Caco-2 (cell line): ENCODE data around the gene ARHGDIB. TPM values are rescaled to one million over a fixed set of nuclear protein-coding genes. Genes with fewer than 3 reads are reported as not detected.

Source experiments
- BruUV-seq: library from RNA; stranded (reverse); fragments of 400-500 nt; replicated peaks from 2 replicates; lab custom pipeline; 2021; lab: Mats Ljungman, UMichigan
- CTCF ChIA-PET: fragments of 300-600 bp; sonication (Branson Sonifier 250); formaldehyde crosslinking; loops from one replicate; lab custom pipeline; 2022; ENCODE audit warnings: antibody characterized with exemption; lab: Charles Lee
- POLR2A ChIA-PET: fragments of 300-600 bp; sonication (Branson Sonifier 250); formaldehyde crosslinking; loops from one replicate; lab custom pipeline; 2022; ENCODE audit warnings: antibody characterized with exemption; lab: Charles Lee
- DNase-seq, 2 experiments: peaks; one replicate each; pipeline versions ENCODE4 v3.0.0 to v3.0.0-alpha.2; 2020 to 2022
- H3K27me3 ChIP-seq: replicated peaks from 2 replicates; pipeline ENCODE4 v1.6.0; 2011; ENCODE audit warnings: low read length; ENCODE audit not compliant: control insufficient read depth, insufficient read depth
- H3K36me3 ChIP-seq: 2 replicates; pipeline ENCODE4 v1.5.1; 2011; ENCODE audit warnings: low read length; ENCODE audit not compliant: control insufficient read depth, insufficient read depth
- H3K4me1 ChIP-seq: fragments of 250-450 bp; sonication (Bioruptor Pico); 2 replicates; pipeline ENCODE4 v1.5.1; 2020; ENCODE audit warnings: mild to moderate bottlenecking
- H3K4me3 ChIP-seq: 2 replicates; pipeline ENCODE4 v1.5.1; 2011; ENCODE audit warnings: low read depth, mild to moderate bottlenecking, control low read depth, low read length
- H3K9me3 ChIP-seq: fragments of 250-450 bp; sonication (Bioruptor Pico); 2 replicates; pipeline ENCODE4 v1.5.1; 2020; ENCODE audit warnings: mild to moderate bottlenecking, moderate library complexity
- H3K27ac Mint-ChIP-seq: one replicate; pipeline ENCODE4 v1.8.0; 2022; ENCODE audit warnings: mixed read lengths; ENCODE audit not compliant: unreplicated experiment
- H3K27me3 Mint-ChIP-seq: one replicate; pipeline ENCODE4 v1.8.0; 2022; ENCODE audit warnings: mixed read lengths; ENCODE audit not compliant: insufficient read depth, unreplicated experiment
- H3K36me3 Mint-ChIP-seq: one replicate; pipeline ENCODE4 v1.8.0; 2022; ENCODE audit warnings: mild to moderate bottlenecking, mixed read lengths; ENCODE audit not compliant: insufficient read depth, unreplicated experiment
- H3K4me1 Mint-ChIP-seq: one replicate; pipeline ENCODE4 v1.8.0; 2022; ENCODE audit warnings: low read depth, mixed read lengths; ENCODE audit not compliant: unreplicated experiment
- H3K4me3 Mint-ChIP-seq: one replicate; pipeline ENCODE4 v1.8.0; 2022; ENCODE audit warnings: mild to moderate bottlenecking, moderate library complexity, mixed read lengths; ENCODE audit not compliant: unreplicated experiment
- H3K9me3 Mint-ChIP-seq: one replicate; pipeline ENCODE4 v1.8.0; 2022; ENCODE audit warnings: mixed read lengths; ENCODE audit not compliant: unreplicated experiment
- intact Hi-C: fragments of 100-400 bp; cut with micrococcal nuclease; formaldehyde crosslinking; loops from one replicate; pipeline ENCODE4 v1.10.0; 2022; ENCODE audit not compliant: unreplicated experiment
- total RNA-seq: library from RNA; stranded (reverse); gene quantifications from 2 replicates; pipeline ENCODE4 v1.2.3, GENCODE V29; 2022
- TF ChIP-seq, protein P1 (sequence below), 2 experiments: fragments of 200-600 bp in 1 of 2; IDR thresholded peaks; 1 replicate in 1 of 2; 2 replicates in 1 of 2; pipeline versions ENCODE4 v1.5.1 to v1.8.0; 2011 to 2022; ENCODE audit warnings: antibody characterized with exemption in 1 of 2, control low read depth in 1 of 2, inconsistent platforms in 1 of 2, low read depth in 1 of 2, low read length in 1 of 2, mild to moderate bottlenecking in 1 of 2, moderate library complexity in 1 of 2; ENCODE audit not compliant: insufficient read depth in 1 of 2, severe bottlenecking in 1 of 2, unreplicated experiment in 1 of 2

Gene ARHGDIB
- total RNA-seq, 1 experiment from 2014 or later = 15.9 TPM

DNA sequence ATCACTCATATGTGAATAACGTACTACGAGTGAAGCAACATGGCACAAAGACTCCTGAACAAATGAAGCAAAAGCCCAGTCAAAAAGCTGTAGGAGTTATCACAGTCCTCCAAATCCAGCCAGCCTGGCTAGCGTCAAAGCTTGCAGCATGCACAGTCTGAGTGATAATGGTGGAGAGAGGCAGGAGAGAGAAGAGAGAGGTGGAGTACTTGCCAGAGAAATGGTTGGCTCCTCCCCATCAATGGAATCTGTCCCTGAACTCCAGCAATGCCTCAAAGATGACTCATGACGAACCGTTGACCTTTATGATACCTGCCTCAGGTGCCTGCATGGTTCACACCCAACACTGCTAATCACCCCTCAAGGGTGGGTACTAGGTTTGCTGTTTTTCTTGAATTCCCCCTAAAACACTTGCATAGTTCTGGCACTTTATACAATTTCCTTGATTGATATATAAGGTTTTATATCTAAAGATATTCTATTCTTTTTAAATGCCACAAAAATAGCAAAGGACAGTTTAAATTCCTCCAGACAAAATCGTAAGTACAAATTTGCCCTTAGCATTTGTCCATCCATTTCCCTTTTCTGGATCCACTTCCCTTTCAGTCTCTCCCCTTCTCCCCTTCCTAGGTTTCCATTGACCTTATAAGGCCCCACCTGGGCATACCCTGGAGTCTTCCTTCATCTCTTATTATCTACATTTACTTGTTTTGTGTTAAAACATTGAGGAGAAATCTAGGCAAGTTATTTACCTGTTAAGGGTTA lies 10.2 kb downstream of the ARHGDIB start:
- peak overlapping the region; percentile 6 for H3K4me3 Mint-ChIP-seq
- POLR2A ChIA-PET = no interaction called here
- H3K4me1 Mint-ChIP-seq = peaks cover 41% of the 10 kb centered on the region
- Histone ChIP-seq H3K9me3 (no peaks in the 10 kb centered on the region), H3K4me3 (no peak overlapping the region), H3K36me3 (no peaks in the 10 kb centered on the region), H3K27me3 (no peaks in the 10 kb centered on the region), H3K4me1 (peaks cover 55% of the 10 kb centered on the region)
- H3K9me3 Mint-ChIP-seq = peaks cover 31% of the 10 kb centered on the region
- H3K27ac Mint-ChIP-seq = peak overlapping the region; percentile 55
- TF ChIP-seq, protein P1, sequence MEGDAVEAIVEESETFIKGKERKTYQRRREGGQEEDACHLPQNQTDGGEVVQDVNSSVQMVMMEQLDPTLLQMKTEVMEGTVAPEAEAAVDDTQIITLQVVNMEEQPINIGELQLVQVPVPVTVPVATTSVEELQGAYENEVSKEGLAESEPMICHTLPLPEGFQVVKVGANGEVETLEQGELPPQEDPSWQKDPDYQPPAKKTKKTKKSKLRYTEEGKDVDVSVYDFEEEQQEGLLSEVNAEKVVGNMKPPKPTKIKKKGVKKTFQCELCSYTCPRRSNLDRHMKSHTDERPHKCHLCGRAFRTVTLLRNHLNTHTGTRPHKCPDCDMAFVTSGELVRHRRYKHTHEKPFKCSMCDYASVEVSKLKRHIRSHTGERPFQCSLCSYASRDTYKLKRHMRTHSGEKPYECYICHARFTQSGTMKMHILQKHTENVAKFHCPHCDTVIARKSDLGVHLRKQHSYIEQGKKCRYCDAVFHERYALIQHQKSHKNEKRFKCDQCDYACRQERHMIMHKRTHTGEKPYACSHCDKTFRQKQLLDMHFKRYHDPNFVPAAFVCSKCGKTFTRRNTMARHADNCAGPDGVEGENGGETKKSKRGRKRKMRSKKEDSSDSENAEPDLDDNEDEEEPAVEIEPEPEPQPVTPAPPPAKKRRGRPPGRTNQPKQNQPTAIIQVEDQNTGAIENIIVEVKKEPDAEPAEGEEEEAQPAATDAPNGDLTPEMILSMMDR (IDR thresholded peaks at IDR 0.05; ENCODE audit: insufficient read depth in 1 of 2, low read depth in 1 of 2, low read length in 1 of 2, severe bottlenecking in 1 of 2, unreplicated experiment in 1 of 2) = no peak
- H3K27me3 Mint-ChIP-seq = no peaks in the 10 kb centered on the region
- intact Hi-C loops = loop anchor here (1.0 to 2.0 kb wide), 2 partner anchors 16 to 22 kb away; no protein-coding TSS in a partner anchor
- no peaks in the 10 kb centered on the region for H3K36me3 Mint-ChIP-seq
- peak; percentile 81 to 90 for DNase-seq
- CTCF ChIA-PET = no interaction called here
- no TSS peak for BruUV-seq

GRCh38 chr12:14950421-14950820 lies 11.0 kb downstream of the ARHGDIB start:
- POLR2A ChIA-PET = no interaction called here
- CTCF ChIA-PET = no interaction called here
- BruUV-seq = TSS peak; percentile 80

DNA sequence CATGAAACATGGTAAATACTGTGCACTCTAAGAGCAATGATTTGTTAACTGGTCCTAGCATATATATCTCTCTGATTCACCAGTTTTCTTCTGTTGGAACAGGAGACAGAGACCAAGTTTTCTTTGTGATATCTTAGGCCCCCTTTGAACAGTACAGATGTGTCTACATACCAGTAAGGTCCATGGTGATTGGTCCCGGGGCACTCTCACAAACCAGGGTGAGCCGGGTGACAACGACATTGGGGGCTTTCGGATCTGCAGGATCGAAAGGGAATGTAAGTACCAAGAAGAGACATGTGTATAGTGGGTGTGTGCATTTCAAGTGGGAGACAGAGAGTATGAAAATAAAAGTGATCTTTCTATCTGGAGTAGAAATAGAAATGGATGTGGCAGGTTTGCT lies 11.8 kb downstream of the ARHGDIB start:
- H3K4me3 Mint-ChIP-seq = peak overlapping the region; percentile 5
- POLR2A ChIA-PET = no interaction called here
- CTCF ChIA-PET = no interaction called here
- TF ChIP-seq, protein P1 (IDR thresholded peaks at IDR 0.05; ENCODE audit: insufficient read depth in 1 of 2, low read depth in 1 of 2, low read length in 1 of 2, severe bottlenecking in 1 of 2, unreplicated experiment in 1 of 2) = no peak
- peaks cover 31% of the 10 kb centered on the region for H3K9me3 Mint-ChIP-seq
- no peaks in the 10 kb centered on the region for H3K27me3 ChIP-seq
- no peak overlapping the region for H3K4me3 ChIP-seq
- BruUV-seq = no TSS peak
- no peaks in the 10 kb centered on the region for H3K9me3 ChIP-seq
- H3K36me3 ChIP-seq = no peaks in the 10 kb centered on the region
- H3K36me3 Mint-ChIP-seq = no peaks in the 10 kb centered on the region
- H3K27me3 Mint-ChIP-seq = no peaks in the 10 kb centered on the region
- no peak for DNase-seq
- peak overlapping the region; percentile 55 for H3K27ac Mint-ChIP-seq
- intact Hi-C loops = loop anchor here (2.0 kb wide), 1 partner anchor 15 kb away; no protein-coding TSS in a partner anchor
- H3K4me1 ChIP-seq = peaks cover 55% of the 10 kb centered on the region
- H3K4me1 Mint-ChIP-seq = peaks cover 41% of the 10 kb centered on the region

More at GRCh38 chr12:14950421-14950820, 11.0 kb downstream of the ARHGDIB start:
- intact Hi-C loops = loop anchor here (2.0 kb wide), 1 partner anchor 16 kb away; no protein-coding TSS in a partner anchor
- Mint-ChIP-seq H3K9me3 (peaks cover 31% of the 10 kb centered on the region), H3K4me3 (peak overlapping the region; percentile 5), H3K27me3 (no peaks in the 10 kb centered on the region), H3K36me3 (no peaks in the 10 kb centered on the region), H3K4me1 (peaks cover 41% of the 10 kb centered on the region), H3K27ac (peak overlapping the region; percentile 55)
- peaks cover 55% of the 10 kb centered on the region for H3K4me1 ChIP-seq
- DNase-seq = no peak
- H3K4me3 ChIP-seq = no peak overlapping the region
- no peaks in the 10 kb centered on the region for H3K27me3 ChIP-seq
- no peaks in the 10 kb centered on the region for H3K9me3 ChIP-seq
- H3K36me3 ChIP-seq = no peaks in the 10 kb centered on the region
- TF ChIP-seq, protein P1 (IDR thresholded peaks at IDR 0.05; ENCODE audit: insufficient read depth in 1 of 2, low read depth in 1 of 2, low read length in 1 of 2, severe bottlenecking in 1 of 2, unreplicated experiment in 1 of 2) = no peak
